Umbilical cord (tissue), 2 donors: ENCODE measurements around the gene NTSR1. TPM values are rescaled to one million over a fixed set of nuclear protein-coding genes. Genes with fewer than 3 reads are reported as not detected.

ENCODE experiments used
- DNase-seq: peaks from one replicate; pipeline ENCODE4 v3.0.0-alpha.2; 2015; ENCODE audit warnings: low spot score
- total RNA-seq: library from RNA; depleted of rRNA; stranded (reverse); fragments of >200 nt; gene quantifications from one replicate; pipeline ENCODE4 v1.2.3, GENCODE V29; 2014; ENCODE audit warnings: low replicate concordance; ENCODE audit not compliant: insufficient read depth

The NTSR1 gene
- total RNA-seq, 1 donor from 2014 or later = 1.4 TPM

GRCh38 chr20:62782893-62783278 lies 74.2 kb downstream of the NTSR1 start:
- DNase-seq = peak; percentile 61

- no peak for DNase-seq
Measured at GRCh38 chr20:62784497-62784896, 75.9 kb downstream of the NTSR1 start.

GRCh38 chr20:62785393-62785792 lies 76.8 kb downstream of the NTSR1 start:
- DNase-seq = peak; percentile 86

- DNase-seq = no peak
Measured at GRCh38 chr20:62786157-62786556, 77.5 kb downstream of the NTSR1 start.

- no peak for DNase-seq
Measured at GRCh38 chr20:62787321-62787720, 78.7 kb downstream of the NTSR1 start.

GRCh38 chr20:62787866-62788265 lies 79.2 kb downstream of the NTSR1 start:
- DNase-seq = no peak

- DNase-seq = no peak
Measured at GRCh38 chr20:62788607-62789006, 80.0 kb downstream of the NTSR1 start.

GRCh38 chr20:62790075-62790474 lies 81.4 kb downstream of the NTSR1 start:
- no peak for DNase-seq

GRCh38 chr20:62791301-62792181 lies 82.9 kb downstream of the NTSR1 start:
- peak; percentile 92 for DNase-seq

GRCh38 chr20:62792182-62792939 lies 83.7 kb downstream of the NTSR1 start:
- DNase-seq = no peak

GRCh38 chr20:62792940-62793756 lies 84.5 kb downstream of the NTSR1 start:
- no peak for DNase-seq

- DNase-seq = no peak
Measured at GRCh38 chr20:62793757-62794006, 85.0 kb downstream of the NTSR1 start.

GRCh38 chr20:62794007-62794724 lies 85.5 kb downstream of the NTSR1 start:
- peak; percentile 97 for DNase-seq

- DNase-seq = peak; percentile 54
Measured at GRCh38 chr20:62795023-62795761, 86.6 kb downstream of the NTSR1 start.

- no peak for DNase-seq
Measured at GRCh38 chr20:62796699-62797491, 88.3 kb downstream of the NTSR1 start.

GRCh38 chr20:62797671-62798532 lies 89.3 kb downstream of the NTSR1 start:
- no peak for DNase-seq

- no peak for DNase-seq
Measured at GRCh38 chr20:62799036-62799435, 90.4 kb downstream of the NTSR1 start.

- no peak for DNase-seq
Measured at GRCh38 chr20:62799459-62799858, 90.8 kb downstream of the NTSR1 start.

GRCh38 chr20:62799873-62800272 lies 91.2 kb downstream of the NTSR1 start:
- no peak for DNase-seq
